Astrocyte (in vitro differentiated cells and primary cell): ENCODE data around the gene NTM. TPM values are rescaled to one million over a fixed set of nuclear protein-coding genes. Genes with fewer than 3 reads are reported as not detected.

Experiments used
- DNase-seq: peaks from one replicate; pipeline ENCODE4 v3.0.0-alpha.2; 2010; ENCODE audit warnings: low read depth
- FAIRE-seq: peaks from 2 replicates; lab custom pipeline; 2011; peaks lifted over from hg19 to GRCh38; lab: Jason Lieb, UNC
- H2AFZ ChIP-seq: 2 replicates; pipeline ENCODE4 v1.6.0; 2012; ENCODE audit warnings: low read depth, low read length, inconsistent platforms
- H3K27ac ChIP-seq: 2 replicates; pipeline ENCODE4 v1.5.1; 2011; ENCODE audit warnings: low read depth, low read length, inconsistent platforms
- H3K27me3 ChIP-seq: 2 replicates; pipeline ENCODE4 v1.6.0; 2011; ENCODE audit warnings: low read length, inconsistent platforms; ENCODE audit not compliant: insufficient read depth
- H3K36me3 ChIP-seq: 2 replicates; pipeline ENCODE4 v1.5.1; 2011; ENCODE audit warnings: low read length, inconsistent platforms; ENCODE audit not compliant: insufficient read depth
- H3K4me1 ChIP-seq: 2 replicates; pipeline ENCODE4 v1.5.1; 2011; ENCODE audit warnings: low read length, inconsistent platforms; ENCODE audit not compliant: insufficient read depth
- H3K4me2 ChIP-seq: 2 replicates; pipeline ENCODE4 v1.6.0; 2012; ENCODE audit warnings: low read length, inconsistent platforms
- H3K4me3 ChIP-seq: 2 replicates; pipeline ENCODE4 v1.5.1; 2011; ENCODE audit warnings: low read depth, mild to moderate bottlenecking, low read length, inconsistent platforms; ENCODE audit not compliant: insufficient read depth
- H3K79me2 ChIP-seq: 2 replicates; pipeline ENCODE4 v1.6.0; 2012; ENCODE audit warnings: mild to moderate bottlenecking, low read length, inconsistent platforms; ENCODE audit not compliant: insufficient read depth
- H3K9ac ChIP-seq: 2 replicates; pipeline ENCODE4 v1.6.0; 2012; ENCODE audit warnings: mild to moderate bottlenecking, low read length, inconsistent platforms
- H3K9me3 ChIP-seq: 2 replicates; pipeline ENCODE4 v1.5.1; 2012; ENCODE audit warnings: low read depth, mild to moderate bottlenecking, low read length, inconsistent platforms; ENCODE audit not compliant: insufficient read depth
- H4K20me1 ChIP-seq: 2 replicates; pipeline ENCODE4 v1.6.0; 2012; ENCODE audit warnings: low read length, inconsistent platforms; ENCODE audit not compliant: insufficient read depth
- H3K27ac Mint-ChIP-seq: one replicate; pipeline ENCODE4 v1.8.0; 2021; ENCODE audit warnings: mild to moderate bottlenecking, mixed read lengths; ENCODE audit not compliant: unreplicated experiment
- H3K27me3 Mint-ChIP-seq: one replicate; pipeline ENCODE4 v1.8.0; 2021; ENCODE audit warnings: low read depth, mixed read lengths; ENCODE audit not compliant: unreplicated experiment
- H3K36me3 Mint-ChIP-seq: one replicate; pipeline ENCODE4 v1.8.0; 2021; ENCODE audit warnings: low read depth, mixed read lengths; ENCODE audit not compliant: unreplicated experiment
- H3K4me1 Mint-ChIP-seq: one replicate; pipeline ENCODE4 v1.8.0; 2021; ENCODE audit warnings: low read depth, mixed read lengths; ENCODE audit not compliant: unreplicated experiment
- H3K4me3 Mint-ChIP-seq: one replicate; pipeline ENCODE4 v1.8.0; 2021; ENCODE audit warnings: mild to moderate bottlenecking, moderate library complexity, mixed read lengths; ENCODE audit not compliant: unreplicated experiment
- H3K9me3 Mint-ChIP-seq: one replicate; pipeline ENCODE4 v1.8.0; 2021; ENCODE audit warnings: mild to moderate bottlenecking, mixed read lengths; ENCODE audit not compliant: unreplicated experiment
- EZH2 ChIP-seq: IDR thresholded peaks from 2 replicates; pipeline ENCODE4 v1.6.1; 2012; ENCODE audit warnings: mild to moderate bottlenecking, low read length, inconsistent platforms; ENCODE audit not compliant: insufficient read depth
- total RNA-seq: library from RNA; stranded (reverse); gene quantifications from 2 replicates; pipeline ENCODE4 v1.2.1, GENCODE V29; 2021
- TF ChIP-seq, protein P1 (sequence below): IDR thresholded peaks from 2 replicates; pipeline ENCODE4 v1.5.1; 2011; ENCODE audit warnings: low read depth, mild to moderate bottlenecking, inconsistent platforms, low read length, moderate library complexity; ENCODE audit not compliant: insufficient read depth

The NTM gene
- total RNA-seq, 1 donor from 2014 or later: 98.2 TPM

GRCh38 chr11:131533149-131533548, 162.7 kb downstream of the NTM start:
- Histone ChIP-seq H4K20me1 (no peaks in the 10 kb centered on the region), H3K79me2 (no peaks in the 10 kb centered on the region), H3K27me3 (peaks cover 25% of the 10 kb centered on the region), H3K4me3 (no peak overlapping the region), H3K9ac (no peak overlapping the region), H2AFZ (no peak overlapping the region), H3K9me3 (no peaks in the 10 kb centered on the region), H3K4me1 (no peaks in the 10 kb centered on the region), H3K27ac (no peak overlapping the region), H3K4me2 (no peak overlapping the region), H3K36me3 (no peaks in the 10 kb centered on the region)
- TF ChIP-seq, protein P1, sequence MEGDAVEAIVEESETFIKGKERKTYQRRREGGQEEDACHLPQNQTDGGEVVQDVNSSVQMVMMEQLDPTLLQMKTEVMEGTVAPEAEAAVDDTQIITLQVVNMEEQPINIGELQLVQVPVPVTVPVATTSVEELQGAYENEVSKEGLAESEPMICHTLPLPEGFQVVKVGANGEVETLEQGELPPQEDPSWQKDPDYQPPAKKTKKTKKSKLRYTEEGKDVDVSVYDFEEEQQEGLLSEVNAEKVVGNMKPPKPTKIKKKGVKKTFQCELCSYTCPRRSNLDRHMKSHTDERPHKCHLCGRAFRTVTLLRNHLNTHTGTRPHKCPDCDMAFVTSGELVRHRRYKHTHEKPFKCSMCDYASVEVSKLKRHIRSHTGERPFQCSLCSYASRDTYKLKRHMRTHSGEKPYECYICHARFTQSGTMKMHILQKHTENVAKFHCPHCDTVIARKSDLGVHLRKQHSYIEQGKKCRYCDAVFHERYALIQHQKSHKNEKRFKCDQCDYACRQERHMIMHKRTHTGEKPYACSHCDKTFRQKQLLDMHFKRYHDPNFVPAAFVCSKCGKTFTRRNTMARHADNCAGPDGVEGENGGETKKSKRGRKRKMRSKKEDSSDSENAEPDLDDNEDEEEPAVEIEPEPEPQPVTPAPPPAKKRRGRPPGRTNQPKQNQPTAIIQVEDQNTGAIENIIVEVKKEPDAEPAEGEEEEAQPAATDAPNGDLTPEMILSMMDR: no peak
- TF ChIP-seq EZH2: no peak
- Mint-ChIP-seq H3K9me3 (no peaks in the 10 kb centered on the region), H3K36me3 (no peaks in the 10 kb centered on the region), H3K4me1 (no peaks in the 10 kb centered on the region), H3K27me3 (peaks cover 78% of the 10 kb centered on the region), H3K27ac (no peak overlapping the region), H3K4me3 (no peak overlapping the region)
- DNase-seq: no peak
- no peak for FAIRE-seq

GRCh38 chr11:131533998-131534397, 163.6 kb downstream of the NTM start:
- Histone ChIP-seq H3K4me2 (no peak overlapping the region), H3K36me3 (no peaks in the 10 kb centered on the region), H4K20me1 (no peaks in the 10 kb centered on the region), H3K9ac (no peak overlapping the region), H3K79me2 (no peaks in the 10 kb centered on the region), H2AFZ (no peak overlapping the region), H3K4me3 (no peak overlapping the region), H3K27me3 (peaks cover 26% of the 10 kb centered on the region), H3K4me1 (no peaks in the 10 kb centered on the region), H3K27ac (no peak overlapping the region), H3K9me3 (no peaks in the 10 kb centered on the region)
- TF ChIP-seq, protein P1: no peak
- TF ChIP-seq EZH2: no peak
- H3K4me3 Mint-ChIP-seq: no peak overlapping the region
- peaks cover 78% of the 10 kb centered on the region for H3K27me3 Mint-ChIP-seq
- FAIRE-seq: no peak
- no peaks in the 10 kb centered on the region for H3K36me3 Mint-ChIP-seq
- no peak for DNase-seq
- no peaks in the 10 kb centered on the region for H3K4me1 Mint-ChIP-seq
- H3K9me3 Mint-ChIP-seq: no peaks in the 10 kb centered on the region
- no peak overlapping the region for H3K27ac Mint-ChIP-seq

DNA sequence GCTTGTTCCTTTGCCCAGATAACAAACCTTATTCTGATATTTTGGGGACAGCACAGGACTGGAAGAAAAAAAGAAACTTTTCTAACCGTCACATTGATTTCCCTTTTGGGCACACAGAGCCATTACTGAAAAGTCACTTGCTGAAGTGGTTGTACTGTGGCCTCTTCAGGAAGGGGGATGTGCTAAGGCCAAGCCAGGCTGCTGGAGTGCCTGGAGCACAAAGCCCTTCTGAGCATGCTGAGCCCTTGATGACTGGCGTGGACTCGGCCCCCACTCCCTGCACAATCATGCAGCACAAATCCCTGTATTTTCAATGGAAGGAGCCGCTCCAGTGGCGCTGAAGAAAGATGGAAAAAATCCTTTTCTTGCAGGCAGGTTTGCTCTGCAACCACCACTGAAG, 164.2 kb downstream of the NTM start:
- H3K4me2 ChIP-seq: no peak overlapping the region
- DNase-seq (no peak), FAIRE-seq (no peak)
- H3K4me1 ChIP-seq: no peaks in the 10 kb centered on the region
- H2AFZ ChIP-seq: no peak overlapping the region
- H3K9ac ChIP-seq: no peak overlapping the region
- Mint-ChIP-seq H3K9me3 (no peaks in the 10 kb centered on the region), H3K36me3 (no peaks in the 10 kb centered on the region), H3K27ac (no peak overlapping the region), H3K27me3 (peaks cover 71% of the 10 kb centered on the region), H3K4me3 (no peak overlapping the region), H3K4me1 (no peaks in the 10 kb centered on the region)
- no peaks in the 10 kb centered on the region for H3K36me3 ChIP-seq
- no peaks in the 10 kb centered on the region for H4K20me1 ChIP-seq
- H3K4me3 ChIP-seq: no peak overlapping the region
- TF ChIP-seq, protein P1: no peak
- TF ChIP-seq EZH2: no peak
- no peaks in the 10 kb centered on the region for H3K9me3 ChIP-seq
- no peaks in the 10 kb centered on the region for H3K79me2 ChIP-seq
- H3K27me3 ChIP-seq: peaks cover 27% of the 10 kb centered on the region
- H3K27ac ChIP-seq: no peak overlapping the region
